SU-DHL-6 (cell line): ENCODE measurements around the gene EPC2.

Source experiments
- EZH2phosphoT487 ChIP-seq: fragments of 200-600 bp; sonication (generic), shearing (Covaris generic); conservative IDR thresholded peaks from 2 replicates; pipeline ENCODE4 v1.6.1; 2018; ENCODE audit warnings: mild to moderate bottlenecking, antibody characterized with exemption, low read length, moderate library complexity, mixed read lengths
- TF ChIP-seq, protein P1 (sequence below): fragments of 200-600 bp; sonication (generic); IDR thresholded peaks from one replicate; pipeline ENCODE4 v1.5.1; 2017; ENCODE audit warnings: antibody characterized with exemption, mild to moderate bottlenecking, low read length, moderate library complexity; ENCODE audit not compliant: insufficient read depth, poor library complexity, severe bottlenecking

GRCh38 chr2:148627224-148627623, 17.3 kb upstream of the EPC2 start:
- TF ChIP-seq, protein P1, sequence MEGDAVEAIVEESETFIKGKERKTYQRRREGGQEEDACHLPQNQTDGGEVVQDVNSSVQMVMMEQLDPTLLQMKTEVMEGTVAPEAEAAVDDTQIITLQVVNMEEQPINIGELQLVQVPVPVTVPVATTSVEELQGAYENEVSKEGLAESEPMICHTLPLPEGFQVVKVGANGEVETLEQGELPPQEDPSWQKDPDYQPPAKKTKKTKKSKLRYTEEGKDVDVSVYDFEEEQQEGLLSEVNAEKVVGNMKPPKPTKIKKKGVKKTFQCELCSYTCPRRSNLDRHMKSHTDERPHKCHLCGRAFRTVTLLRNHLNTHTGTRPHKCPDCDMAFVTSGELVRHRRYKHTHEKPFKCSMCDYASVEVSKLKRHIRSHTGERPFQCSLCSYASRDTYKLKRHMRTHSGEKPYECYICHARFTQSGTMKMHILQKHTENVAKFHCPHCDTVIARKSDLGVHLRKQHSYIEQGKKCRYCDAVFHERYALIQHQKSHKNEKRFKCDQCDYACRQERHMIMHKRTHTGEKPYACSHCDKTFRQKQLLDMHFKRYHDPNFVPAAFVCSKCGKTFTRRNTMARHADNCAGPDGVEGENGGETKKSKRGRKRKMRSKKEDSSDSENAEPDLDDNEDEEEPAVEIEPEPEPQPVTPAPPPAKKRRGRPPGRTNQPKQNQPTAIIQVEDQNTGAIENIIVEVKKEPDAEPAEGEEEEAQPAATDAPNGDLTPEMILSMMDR = no peak
- TF ChIP-seq EZH2phosphoT487 = no peak
